Measurements from ENCODE around the gene GLS. TPM values are rescaled to one million over a fixed set of nuclear protein-coding genes. Genes with fewer than 3 reads are reported as not detected.

The GLS gene
- total and polyA plus RNA-seq, 2 of the 13 experiments (the other 11 are each of a cell fraction or from before 2014, with no cell fraction given): 78.6 to 183 TPM

DNA sequence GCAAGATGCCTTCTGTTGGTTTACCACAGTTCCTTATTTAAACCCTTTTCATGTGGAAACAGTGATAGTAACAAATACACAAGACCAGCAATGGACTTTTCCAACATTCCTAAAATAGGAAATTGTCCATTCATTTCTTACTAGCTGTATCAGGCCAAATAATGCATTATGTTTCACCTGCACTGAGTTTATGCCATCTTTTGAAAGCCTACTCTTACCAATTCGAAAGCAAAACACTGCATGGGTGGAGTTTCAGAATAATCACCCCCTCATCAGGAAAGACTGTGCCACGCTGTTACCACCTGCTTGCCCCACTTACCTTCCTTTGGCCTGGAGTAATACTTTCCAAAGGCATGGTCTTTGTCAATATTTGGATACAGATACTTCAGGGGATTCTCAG is 95.9 kb downstream of the GLS start:
- Histone ChIP-seq H3K4me3 (replicated peaks in 1 of 3; ENCODE audit: insufficient read depth in 1 of 3, low read depth in 2 of 3, low read length in 3 of 3) (no peak overlapping the region), H3K36me3 (replicated peaks in 1 of 2; ENCODE audit: control insufficient read depth in 1 of 2, insufficient read depth in 2 of 2, low read length in 2 of 2) (peaks cover 41 to 92% of the 10 kb centered on the region in 2 experiments), H2AFZ (ENCODE audit: low read length) (no peak overlapping the region), H4K20me1 (ENCODE audit: insufficient read depth, low read length) (no peaks in the 10 kb centered on the region), H3K27ac (ENCODE audit: extremely low read length, insufficient read depth, low read length) (no peak overlapping the region), H3K79me2 (ENCODE audit: insufficient read depth, low read length) (no peaks in the 10 kb centered on the region), H3K4me1 (ENCODE audit: insufficient read depth, low read length) (no peaks in the 10 kb centered on the region), H3K27me3 (ENCODE audit: control insufficient read depth in 1 of 2, insufficient read depth in 2 of 2, low read length in 2 of 2) (no peaks in the 10 kb centered on the region), H3K9me3 (ENCODE audit: low read length) (no peaks in the 10 kb centered on the region), H3K9ac (ENCODE audit: insufficient read depth, low read depth, low read length) (no peak overlapping the region), H3K4me2 (ENCODE audit: low read depth, low read length) (no peak overlapping the region)
- DNase-seq (ENCODE audit: low spot score): no peak
- TF ChIP-seq ZNF570 (CRISPR knock-in tag; IDR thresholded peaks at IDR 0.05; ENCODE audit: borderline replicate concordance) (no peak), BRCA1 (CRISPR knock-in tag; IDR thresholded peaks at IDR 0.05) (no peak), ZNF777 (CRISPR knock-in tag; IDR thresholded peaks at IDR 0.05) (no peak), ZNF33B (CRISPR knock-in tag; IDR thresholded peaks at IDR 0.05) (no peak), ZNF329 (CRISPR knock-in tag; IDR thresholded peaks at IDR 0.05; ENCODE audit: low read depth) (no peak), ETV6 (CRISPR knock-in tag; conservative IDR thresholded peaks at IDR 0.05) (no peak), ZNF256 (CRISPR knock-in tag; conservative IDR thresholded peaks at IDR 0.05) (no peak), FOXK1 (CRISPR knock-in tag; IDR thresholded peaks at IDR 0.05; ENCODE audit: borderline replicate concordance, low read depth) (no peak)
- POLR2A ChIA-PET: interaction anchor here (1.1 kb wide), 1 partner anchor 44 kb away, joined by 3 read pairs; no protein-coding TSS in a partner anchor
- CTCF ChIA-PET (ENCODE audit: low intra/inter-chr PET ratio, low total read pairs): no interaction called here
- no peak for FAIRE-seq
- intact Hi-C loops (cut with micrococcal nuclease; ENCODE audit: unreplicated experiment) (no loop called here), in situ Hi-C loops (cut with HindIII; ENCODE audit: extremely low pct_ligation_motif_present, low pct_unique_long_range_greater_than_20kb) (no loop called here)
- no peak for ATAC-seq
- no TSS peak for BruUV-seq (replicated peaks)
- WGBS (ENCODE audit: low lambda C conversion rate): 100% methylated on average over 2 of the region's 2 CpGs

DNA sequence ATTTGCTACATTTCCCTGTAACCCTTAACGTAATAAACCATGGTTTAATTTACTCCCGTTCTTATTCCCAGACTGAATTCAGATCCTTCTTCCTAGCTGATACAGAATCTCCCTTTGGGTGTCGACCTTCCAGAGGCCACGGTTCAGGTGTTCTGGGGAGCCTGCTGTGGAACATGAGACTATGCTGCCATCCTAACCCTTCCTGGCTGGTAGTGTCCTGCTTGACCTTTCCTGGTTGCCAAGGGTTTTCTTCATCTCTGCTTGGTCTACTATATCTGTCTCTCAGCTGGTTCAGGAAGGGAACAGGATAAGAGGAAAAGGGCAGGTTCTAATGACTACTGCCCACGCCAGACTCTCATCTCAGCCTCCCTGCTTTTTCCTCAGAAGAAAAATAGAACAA is 96.9 kb downstream of the GLS start:
- ChIA-PET POLR2A (interaction anchor here (1.1 kb wide), 1 partner anchor 43 kb away, joined by 3 read pairs; no protein-coding TSS in a partner anchor), CTCF (ENCODE audit: low intra/inter-chr PET ratio, low total read pairs) (no interaction called here)
- ATAC-seq (no peak), DNase-seq (ENCODE audit: low spot score) (no peak), FAIRE-seq (no peak)
- in situ Hi-C loops (cut with HindIII; ENCODE audit: extremely low pct_ligation_motif_present, low pct_unique_long_range_greater_than_20kb): no loop called here
- intact Hi-C loops (cut with micrococcal nuclease; ENCODE audit: unreplicated experiment): no loop called here
- H3K36me3 ChIP-seq (replicated peaks in 1 of 2; ENCODE audit: control insufficient read depth in 1 of 2, insufficient read depth in 2 of 2, low read length in 2 of 2): peaks cover 40 to 92% of the 10 kb centered on the region in 2 experiments
- H3K9ac ChIP-seq (ENCODE audit: insufficient read depth, low read depth, low read length): no peak overlapping the region
- no peaks in the 10 kb centered on the region for H3K27me3 ChIP-seq (ENCODE audit: control insufficient read depth in 1 of 2, insufficient read depth in 2 of 2, low read length in 2 of 2)
- no peaks in the 10 kb centered on the region for H3K79me2 ChIP-seq (ENCODE audit: insufficient read depth, low read length)
- WGBS (ENCODE audit: low lambda C conversion rate): 95% methylated on average over 5 of the region's 5 CpGs
- no peak overlapping the region for H3K4me2 ChIP-seq (ENCODE audit: low read depth, low read length)
- H2AFZ ChIP-seq (ENCODE audit: low read length): no peak overlapping the region
- H3K9me3 ChIP-seq (ENCODE audit: low read length): no peaks in the 10 kb centered on the region
- no peaks in the 10 kb centered on the region for H3K4me1 ChIP-seq (ENCODE audit: insufficient read depth, low read length)
- H3K4me3 ChIP-seq (replicated peaks in 1 of 3; ENCODE audit: insufficient read depth in 1 of 3, low read depth in 2 of 3, low read length in 3 of 3): no peak overlapping the region
- BruUV-seq (replicated peaks): no TSS peak
- no peaks in the 10 kb centered on the region for H4K20me1 ChIP-seq (ENCODE audit: insufficient read depth, low read length)
- no peak overlapping the region for H3K27ac ChIP-seq (ENCODE audit: extremely low read length, insufficient read depth, low read length)
- TF ChIP-seq SP5 (CRISPR knock-in tag; IDR thresholded peaks at IDR 0.05; ENCODE audit: borderline replicate concordance, low read depth) (no peak), NR2C2 (CRISPR knock-in tag; IDR thresholded peaks at IDR 0.05; ENCODE audit: borderline replicate concordance) (no peak), ZNF282 (IDR thresholded peaks at IDR 0.05; ENCODE audit: partially characterized antibody) (no peak), RNF2 (conservative IDR thresholded peaks at IDR 0.05; ENCODE audit: low read depth) (no peak), ZNF264 (CRISPR knock-in tag; IDR thresholded peaks at IDR 0.05) (no peak), ZKSCAN1 (IDR thresholded peaks at IDR 0.05; ENCODE audit: low read length) (no peak), MIXL1 (CRISPR knock-in tag; IDR thresholded peaks at IDR 0.05) (no peak), FOXJ3 (CRISPR knock-in tag; IDR thresholded peaks at IDR 0.05; ENCODE audit: borderline replicate concordance) (no peak)
- TF ChIP-seq, protein P1, sequence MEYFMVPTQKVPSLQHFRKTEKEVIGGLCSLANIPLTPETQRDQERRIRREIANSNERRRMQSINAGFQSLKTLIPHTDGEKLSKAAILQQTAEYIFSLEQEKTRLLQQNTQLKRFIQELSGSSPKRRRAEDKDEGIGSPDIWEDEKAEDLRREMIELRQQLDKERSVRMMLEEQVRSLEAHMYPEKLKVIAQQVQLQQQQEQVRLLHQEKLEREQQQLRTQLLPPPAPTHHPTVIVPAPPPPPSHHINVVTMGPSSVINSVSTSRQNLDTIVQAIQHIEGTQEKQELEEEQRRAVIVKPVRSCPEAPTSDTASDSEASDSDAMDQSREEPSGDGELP (IDR thresholded peaks at IDR 0.05; ENCODE audit: borderline replicate concordance, low read depth): no peak
- TF ChIP-seq, protein P2, sequence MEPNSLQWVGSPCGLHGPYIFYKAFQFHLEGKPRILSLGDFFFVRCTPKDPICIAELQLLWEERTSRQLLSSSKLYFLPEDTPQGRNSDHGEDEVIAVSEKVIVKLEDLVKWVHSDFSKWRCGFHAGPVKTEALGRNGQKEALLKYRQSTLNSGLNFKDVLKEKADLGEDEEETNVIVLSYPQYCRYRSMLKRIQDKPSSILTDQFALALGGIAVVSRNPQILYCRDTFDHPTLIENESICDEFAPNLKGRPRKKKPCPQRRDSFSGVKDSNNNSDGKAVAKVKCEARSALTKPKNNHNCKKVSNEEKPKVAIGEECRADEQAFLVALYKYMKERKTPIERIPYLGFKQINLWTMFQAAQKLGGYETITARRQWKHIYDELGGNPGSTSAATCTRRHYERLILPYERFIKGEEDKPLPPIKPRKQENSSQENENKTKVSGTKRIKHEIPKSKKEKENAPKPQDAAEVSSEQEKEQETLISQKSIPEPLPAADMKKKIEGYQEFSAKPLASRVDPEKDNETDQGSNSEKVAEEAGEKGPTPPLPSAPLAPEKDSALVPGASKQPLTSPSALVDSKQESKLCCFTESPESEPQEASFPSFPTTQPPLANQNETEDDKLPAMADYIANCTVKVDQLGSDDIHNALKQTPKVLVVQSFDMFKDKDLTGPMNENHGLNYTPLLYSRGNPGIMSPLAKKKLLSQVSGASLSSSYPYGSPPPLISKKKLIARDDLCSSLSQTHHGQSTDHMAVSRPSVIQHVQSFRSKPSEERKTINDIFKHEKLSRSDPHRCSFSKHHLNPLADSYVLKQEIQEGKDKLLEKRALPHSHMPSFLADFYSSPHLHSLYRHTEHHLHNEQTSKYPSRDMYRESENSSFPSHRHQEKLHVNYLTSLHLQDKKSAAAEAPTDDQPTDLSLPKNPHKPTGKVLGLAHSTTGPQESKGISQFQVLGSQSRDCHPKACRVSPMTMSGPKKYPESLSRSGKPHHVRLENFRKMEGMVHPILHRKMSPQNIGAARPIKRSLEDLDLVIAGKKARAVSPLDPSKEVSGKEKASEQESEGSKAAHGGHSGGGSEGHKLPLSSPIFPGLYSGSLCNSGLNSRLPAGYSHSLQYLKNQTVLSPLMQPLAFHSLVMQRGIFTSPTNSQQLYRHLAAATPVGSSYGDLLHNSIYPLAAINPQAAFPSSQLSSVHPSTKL (CRISPR knock-in tag; IDR thresholded peaks at IDR 0.05): no peak

Data from HepG2 (cell line).